Trophoblast cell (in vitro differentiated cells and primary cell): Measurements from ENCODE around the gene GIGYF2.

Experiments used
- DNase-seq, 2 donors: peaks; one replicate each; pipeline ENCODE4 v3.0.0-alpha.2; 2016
- H2AFZ ChIP-seq: 2 replicates; pipeline ENCODE4 v1.6.1; 2013; ENCODE audit warnings: low read length, moderate library complexity, mild to moderate bottlenecking; ENCODE audit not compliant: insufficient read depth, poor library complexity
- H2AK5ac ChIP-seq: 2 replicates; pipeline ENCODE4 v1.6.1; 2013; ENCODE audit warnings: mild to moderate bottlenecking, low read length
- H2BK120ac ChIP-seq: 2 replicates; pipeline ENCODE4 v1.6.1; 2013; ENCODE audit warnings: low read length, mild to moderate bottlenecking, moderate library complexity; ENCODE audit not compliant: insufficient read depth, poor library complexity
- H2BK12ac ChIP-seq: 2 replicates; pipeline ENCODE4 v1.6.1; 2013; ENCODE audit warnings: mild to moderate bottlenecking, low read length, moderate library complexity
- H2BK5ac ChIP-seq: 2 replicates; pipeline ENCODE4 v1.6.1; 2013; ENCODE audit warnings: low read length, low read depth, moderate library complexity, mild to moderate bottlenecking; ENCODE audit not compliant: poor library complexity
- H3K14ac ChIP-seq: 2 replicates; pipeline ENCODE4 v1.6.1; 2013; ENCODE audit warnings: mild to moderate bottlenecking, low read length
- H3K18ac ChIP-seq: 2 replicates; pipeline ENCODE4 v1.6.1; 2013; ENCODE audit warnings: mild to moderate bottlenecking, low read length
- H3K23ac ChIP-seq: 2 replicates; pipeline ENCODE4 v1.6.1; 2013; ENCODE audit warnings: low read length
- H3K27ac ChIP-seq: 2 replicates; pipeline ENCODE4 v1.5.1; 2013; ENCODE audit warnings: low read depth, mild to moderate bottlenecking, inconsistent platforms, low read length, moderate library complexity
- H3K27me3 ChIP-seq: 2 replicates; pipeline ENCODE4 v1.6.1; 2013; ENCODE audit warnings: inconsistent platforms, mild to moderate bottlenecking, low read length, moderate library complexity; ENCODE audit not compliant: insufficient read depth
- H3K36me3 ChIP-seq, 2 experiments: 1 replicate in 1 of 2; 2 replicates in 1 of 2; pipeline ENCODE4 v1.6.1; 2013; ENCODE audit warnings: low read length in 2 of 2, mild to moderate bottlenecking in 2 of 2, moderate library complexity in 1 of 2; ENCODE audit not compliant: insufficient read depth in 2 of 2, control insufficient read depth in 1 of 2
- H3K4ac ChIP-seq: 2 replicates; pipeline ENCODE4 v1.6.1; 2013; ENCODE audit warnings: low read depth, mild to moderate bottlenecking, low read length, moderate library complexity
- H3K4me1 ChIP-seq, 2 experiments: 1 replicate in 1 of 2; 2 replicates in 1 of 2; pipeline ENCODE4 v1.6.1; 2013; ENCODE audit warnings: low read length in 2 of 2, mild to moderate bottlenecking in 2 of 2, moderate library complexity in 1 of 2; ENCODE audit not compliant: insufficient read depth in 2 of 2, control insufficient read depth in 1 of 2
- H3K4me2 ChIP-seq: 2 replicates; pipeline ENCODE4 v1.6.1; 2013; ENCODE audit warnings: inconsistent platforms, mild to moderate bottlenecking, low read length, moderate library complexity
- H3K4me3 ChIP-seq: 2 replicates; pipeline ENCODE4 v1.5.1; 2013; ENCODE audit warnings: mild to moderate bottlenecking, low read depth, low read length, inconsistent platforms
- H3K79me1 ChIP-seq: one replicate; pipeline ENCODE4 v1.6.1; 2013; ENCODE audit warnings: low read length
- H3K79me2 ChIP-seq: 2 replicates; pipeline ENCODE4 v1.6.1; 2013; ENCODE audit warnings: low read length, mild to moderate bottlenecking; ENCODE audit not compliant: control insufficient read depth, insufficient read depth, poor library complexity
- H3K9ac ChIP-seq: 2 replicates; pipeline ENCODE4 v1.6.1; 2013; ENCODE audit warnings: mild to moderate bottlenecking, low read length
- H3K9me3 ChIP-seq: 2 replicates; pipeline ENCODE4 v1.6.1; 2013; ENCODE audit warnings: low read depth, mild to moderate bottlenecking, control low read depth, inconsistent platforms, low read length; ENCODE audit not compliant: insufficient read depth
- H4K12ac ChIP-seq: 2 replicates; pipeline ENCODE4 v1.6.1; 2013; ENCODE audit warnings: low read depth, mild to moderate bottlenecking, low read length, moderate library complexity
- H4K8ac ChIP-seq: 2 replicates; pipeline ENCODE4 v1.6.1; 2013; ENCODE audit warnings: low read depth, mild to moderate bottlenecking, low read length, moderate library complexity
- H4K91ac ChIP-seq: one replicate; pipeline ENCODE4 v1.6.1; 2013; ENCODE audit warnings: low read depth, mild to moderate bottlenecking, low read length, moderate library complexity
- WGBS: extraction: QIAGEN DNeasy Blood & Tissue Kit; methylation state at CpG from one replicate; pipeline ENCODE4 v1.1.7; 2013; ENCODE audit warnings: missing lambda C conversion rate; ENCODE audit not compliant: insufficient read length, insufficient coverage; ENCODE audit errors: extremely low coverage; 5-methylcytosine and 5-hydroxymethylcytosine counted together

GIGYF2 gene

GRCh38 chr2:232857158-232857563, 160.0 kb downstream of the GIGYF2 start:
- no peak overlapping the region for H4K91ac ChIP-seq
- H2BK5ac ChIP-seq, result no peak overlapping the region
- H3K14ac ChIP-seq, result no peak overlapping the region
- no peaks in the 10 kb centered on the region for H3K79me2 ChIP-seq
- H3K79me1 ChIP-seq, result no peaks in the 10 kb centered on the region
- H3K27me3 ChIP-seq, result no peaks in the 10 kb centered on the region
- H3K9ac ChIP-seq, result no peak overlapping the region
- no peak overlapping the region for H2BK12ac ChIP-seq
- no peaks in the 10 kb centered on the region for H3K9me3 ChIP-seq
- H3K4me1 ChIP-seq, result no peaks in the 10 kb centered on the region
- no peak overlapping the region for H3K4ac ChIP-seq
- H2AK5ac ChIP-seq, result no peak overlapping the region
- H2AFZ ChIP-seq, result no peak overlapping the region
- no peak overlapping the region for H4K12ac ChIP-seq
- no CpG with 5 or more reads among the region's 4 CpGs for WGBS
- no peak overlapping the region for H3K23ac ChIP-seq
- peaks cover 27 to 40% of the 10 kb centered on the region in 2 experiments for H3K36me3 ChIP-seq
- no peak overlapping the region for H4K8ac ChIP-seq
- no peak overlapping the region for H3K4me2 ChIP-seq
- H3K4me3 ChIP-seq, result no peak overlapping the region
- peak; percentile 11 to 40 for DNase-seq
- H2BK120ac ChIP-seq, result no peak overlapping the region
- H3K18ac ChIP-seq, result no peak overlapping the region
- H3K27ac ChIP-seq, result no peak overlapping the region

- Histone ChIP-seq H2BK120ac (no peak overlapping the region), H3K9ac (no peak overlapping the region), H4K91ac (no peak overlapping the region), H3K9me3 (no peaks in the 10 kb centered on the region), H3K27me3 (no peaks in the 10 kb centered on the region), H4K12ac (no peak overlapping the region), H3K79me2 (no peaks in the 10 kb centered on the region), H3K23ac (no peak overlapping the region), H3K14ac (no peak overlapping the region), H3K27ac (no peak overlapping the region), H3K18ac (no peak overlapping the region), H2AK5ac (no peak overlapping the region), H3K4me2 (no peak overlapping the region), H2BK5ac (no peak overlapping the region), H3K79me1 (no peaks in the 10 kb centered on the region), H3K4me1 (no peaks in the 10 kb centered on the region), H3K4ac (no peak overlapping the region), H4K8ac (no peak overlapping the region), H2BK12ac (no peak overlapping the region), H3K36me3 (peaks cover 25 to 40% of the 10 kb centered on the region in 2 experiments), H3K4me3 (no peak overlapping the region), H2AFZ (no peak overlapping the region)
- WGBS, result no CpG with 5 or more reads among the region's 4 CpGs
- no peak for DNase-seq
These were observed 162.3 kb downstream of the GIGYF2 start for GRCh38 chr2:232859385-232859916.

GRCh38 chr2:232860593-232861241, 163.6 kb downstream of the GIGYF2 start:
- Histone ChIP-seq H3K14ac (no peak overlapping the region), H3K4me2 (no peak overlapping the region), H3K27ac (no peak overlapping the region), H3K4ac (no peak overlapping the region), H3K18ac (no peak overlapping the region), H3K4me3 (no peak overlapping the region), H2AFZ (no peak overlapping the region), H3K4me1 (no peaks in the 10 kb centered on the region), H3K9ac (no peak overlapping the region), H3K23ac (no peak overlapping the region), H3K9me3 (no peaks in the 10 kb centered on the region), H4K12ac (no peak overlapping the region), H2BK120ac (no peak overlapping the region), H4K8ac (no peak overlapping the region), H4K91ac (no peak overlapping the region), H3K79me2 (no peaks in the 10 kb centered on the region), H2BK5ac (no peak overlapping the region), H3K36me3 (peaks cover 23 to 38% of the 10 kb centered on the region in 2 experiments), H3K27me3 (no peaks in the 10 kb centered on the region), H2BK12ac (no peak overlapping the region), H3K79me1 (no peaks in the 10 kb centered on the region), H2AK5ac (no peak overlapping the region)
- DNase-seq, result peak in 1 of 2 donors; percentile 19
- WGBS, result no CpG with 5 or more reads among the region's 9 CpGs

GRCh38 chr2:232861353-232861752, 164.2 kb downstream of the GIGYF2 start:
- Histone ChIP-seq H4K12ac (no peak overlapping the region), H2BK5ac (no peak overlapping the region), H4K8ac (no peak overlapping the region), H3K4me3 (no peak overlapping the region), H3K79me1 (no peaks in the 10 kb centered on the region), H2BK12ac (no peak overlapping the region), H3K79me2 (no peaks in the 10 kb centered on the region), H3K23ac (no peak overlapping the region), H3K4me1 (no peaks in the 10 kb centered on the region), H3K18ac (no peak overlapping the region), H3K4ac (no peak overlapping the region), H2AK5ac (no peak overlapping the region), H3K14ac (no peak overlapping the region), H3K27ac (no peak overlapping the region), H3K27me3 (no peaks in the 10 kb centered on the region), H3K9me3 (no peaks in the 10 kb centered on the region), H2AFZ (no peak overlapping the region), H2BK120ac (no peak overlapping the region), H3K4me2 (no peak overlapping the region), H3K9ac (no peak overlapping the region), H3K36me3 (peaks cover 18 to 35% of the 10 kb centered on the region in 2 experiments), H4K91ac (no peak overlapping the region)
- WGBS, result no CpG with 5 or more reads among the region's 5 CpGs
- DNase-seq, result no peak
